Measurements from ENCODE around the gene ZNF444. TPM values are rescaled to one million over a fixed set of nuclear protein-coding genes. Genes with fewer than 3 reads are reported as not detected.

Gene ZNF444
- total RNA-seq, 1 experiment from 2014 or later, result 31.7 TPM

DNA sequence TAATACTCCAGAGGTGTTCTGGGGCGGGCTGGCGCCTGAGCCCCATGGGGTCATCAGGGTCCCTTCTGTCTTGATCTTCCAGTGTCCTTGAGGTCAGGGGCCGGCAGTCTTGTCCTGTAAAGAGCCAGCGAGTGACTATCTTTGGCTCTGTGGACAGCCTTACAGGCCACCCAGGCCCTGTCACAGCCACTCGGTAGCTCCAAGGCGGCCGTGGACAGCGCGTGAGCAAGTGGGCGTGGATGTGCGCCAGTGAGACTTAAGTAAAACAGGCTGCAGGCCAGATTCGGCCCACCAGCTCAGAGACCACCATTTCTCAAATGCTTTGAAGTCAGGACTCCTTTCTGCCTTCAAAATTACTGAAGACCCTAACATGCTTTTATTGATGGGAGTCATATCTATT is 3.7 kb downstream of the ZNF444 start:
- BruUV-seq (replicated peaks), result no TSS peak
- Histone ChIP-seq H3K36me3 (ENCODE audit: control insufficient read depth in 1 of 2, insufficient read depth in 2 of 2, low read length in 2 of 2) (no peaks in the 10 kb centered on the region), H2AFZ (ENCODE audit: low read depth, low read length, poor library complexity, severe bottlenecking) (no peak overlapping the region), H3K9me3 (ENCODE audit: control insufficient read depth in 1 of 2, insufficient read depth in 1 of 2, low read depth in 1 of 2, low read length in 2 of 2) (no peaks in the 10 kb centered on the region), H3K4me1 (ENCODE audit: control insufficient read depth in 1 of 2, insufficient read depth in 2 of 2, low read length in 2 of 2) (peaks cover 4 to 10% of the 10 kb centered on the region in 2 experiments), H3K9me2 (ENCODE audit: insufficient read depth) (no peaks in the 10 kb centered on the region), H3K4me2 (ENCODE audit: low read length) (no peak overlapping the region), H4K20me1 (ENCODE audit: insufficient read depth) (no peaks in the 10 kb centered on the region), H3K27ac (ENCODE audit: low read depth, low read length) (no peak overlapping the region), H3K79me2 (ENCODE audit: insufficient read depth, low read length) (no peaks in the 10 kb centered on the region; the same call in 1 of the 2 replicates), H3K27me3 (ENCODE audit: insufficient read depth, low read length) (no peaks in the 10 kb centered on the region), H3K4me3 (replicated peaks in 1 of 2; ENCODE audit: low read depth in 1 of 2, low read length in 2 of 2) (no peak overlapping the region), H3K9ac (ENCODE audit: low read length) (no peak overlapping the region)
- intact Hi-C loops (cut with micrococcal nuclease), result no loop called here
- no peak for ATAC-seq
- ChIA-PET POLR2A (no interaction called here), RAD21 (ENCODE audit: low non-redundant PET in 1 of 2, low total read pairs in 2 of 2, uncharacterized antibody in 2 of 2, unreplicated experiment in 2 of 2) (no interaction called here), CTCF (no interaction called here)
- DNase-seq (ENCODE audit: low read depth, low spot score), result no peak
- TF ChIP-seq, protein P1, sequence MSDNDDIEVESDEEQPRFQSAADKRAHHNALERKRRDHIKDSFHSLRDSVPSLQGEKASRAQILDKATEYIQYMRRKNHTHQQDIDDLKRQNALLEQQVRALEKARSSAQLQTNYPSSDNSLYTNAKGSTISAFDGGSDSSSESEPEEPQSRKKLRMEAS (IDR thresholded peaks at IDR 0.05), result no peak
- no peak for TF ChIP-seq EZH2phosphoT487 (IDR thresholded peaks at IDR 0.05; ENCODE audit: borderline replicate concordance)
- TF ChIP-seq YY1 (IDR thresholded peaks at IDR 0.05; ENCODE audit: extremely low read depth, insufficient replicate concordance, low read depth, low read length), result no peak
- TF ChIP-seq EGR1 (IDR thresholded peaks at IDR 0.05; ENCODE audit: low read depth), result no peak
- TF ChIP-seq, protein P2, sequence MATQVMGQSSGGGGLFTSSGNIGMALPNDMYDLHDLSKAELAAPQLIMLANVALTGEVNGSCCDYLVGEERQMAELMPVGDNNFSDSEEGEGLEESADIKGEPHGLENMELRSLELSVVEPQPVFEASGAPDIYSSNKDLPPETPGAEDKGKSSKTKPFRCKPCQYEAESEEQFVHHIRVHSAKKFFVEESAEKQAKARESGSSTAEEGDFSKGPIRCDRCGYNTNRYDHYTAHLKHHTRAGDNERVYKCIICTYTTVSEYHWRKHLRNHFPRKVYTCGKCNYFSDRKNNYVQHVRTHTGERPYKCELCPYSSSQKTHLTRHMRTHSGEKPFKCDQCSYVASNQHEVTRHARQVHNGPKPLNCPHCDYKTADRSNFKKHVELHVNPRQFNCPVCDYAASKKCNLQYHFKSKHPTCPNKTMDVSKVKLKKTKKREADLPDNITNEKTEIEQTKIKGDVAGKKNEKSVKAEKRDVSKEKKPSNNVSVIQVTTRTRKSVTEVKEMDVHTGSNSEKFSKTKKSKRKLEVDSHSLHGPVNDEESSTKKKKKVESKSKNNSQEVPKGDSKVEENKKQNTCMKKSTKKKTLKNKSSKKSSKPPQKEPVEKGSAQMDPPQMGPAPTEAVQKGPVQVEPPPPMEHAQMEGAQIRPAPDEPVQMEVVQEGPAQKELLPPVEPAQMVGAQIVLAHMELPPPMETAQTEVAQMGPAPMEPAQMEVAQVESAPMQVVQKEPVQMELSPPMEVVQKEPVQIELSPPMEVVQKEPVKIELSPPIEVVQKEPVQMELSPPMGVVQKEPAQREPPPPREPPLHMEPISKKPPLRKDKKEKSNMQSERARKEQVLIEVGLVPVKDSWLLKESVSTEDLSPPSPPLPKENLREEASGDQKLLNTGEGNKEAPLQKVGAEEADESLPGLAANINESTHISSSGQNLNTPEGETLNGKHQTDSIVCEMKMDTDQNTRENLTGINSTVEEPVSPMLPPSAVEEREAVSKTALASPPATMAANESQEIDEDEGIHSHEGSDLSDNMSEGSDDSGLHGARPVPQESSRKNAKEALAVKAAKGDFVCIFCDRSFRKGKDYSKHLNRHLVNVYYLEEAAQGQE (IDR thresholded peaks at IDR 0.05; ENCODE audit: low read depth), result no peak
- TF ChIP-seq JUND (IDR thresholded peaks at IDR 0.05), result no peak
- no peak for TF ChIP-seq ZFX (IDR thresholded peaks at IDR 0.05)
- no peak for TF ChIP-seq RAD21 (IDR thresholded peaks at IDR 0.05; ENCODE audit: low read depth)
- TF ChIP-seq, protein P3, sequence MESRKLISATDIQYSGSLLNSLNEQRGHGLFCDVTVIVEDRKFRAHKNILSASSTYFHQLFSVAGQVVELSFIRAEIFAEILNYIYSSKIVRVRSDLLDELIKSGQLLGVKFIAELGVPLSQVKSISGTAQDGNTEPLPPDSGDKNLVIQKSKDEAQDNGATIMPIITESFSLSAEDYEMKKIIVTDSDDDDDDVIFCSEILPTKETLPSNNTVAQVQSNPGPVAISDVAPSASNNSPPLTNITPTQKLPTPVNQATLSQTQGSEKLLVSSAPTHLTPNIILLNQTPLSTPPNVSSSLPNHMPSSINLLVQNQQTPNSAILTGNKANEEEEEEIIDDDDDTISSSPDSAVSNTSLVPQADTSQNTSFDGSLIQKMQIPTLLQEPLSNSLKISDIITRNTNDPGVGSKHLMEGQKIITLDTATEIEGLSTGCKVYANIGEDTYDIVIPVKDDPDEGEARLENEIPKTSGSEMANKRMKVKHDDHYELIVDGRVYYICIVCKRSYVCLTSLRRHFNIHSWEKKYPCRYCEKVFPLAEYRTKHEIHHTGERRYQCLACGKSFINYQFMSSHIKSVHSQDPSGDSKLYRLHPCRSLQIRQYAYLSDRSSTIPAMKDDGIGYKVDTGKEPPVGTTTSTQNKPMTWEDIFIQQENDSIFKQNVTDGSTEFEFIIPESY (IDR thresholded peaks at IDR 0.05; ENCODE audit: extremely low read depth, insufficient replicate concordance, low read length), result no peak
- no peak for TF ChIP-seq POLR2A (IDR thresholded peaks at IDR 0.05; ENCODE audit: borderline replicate concordance, extremely low read depth, insufficient read depth, insufficient read length)
- TF ChIP-seq, protein P4, sequence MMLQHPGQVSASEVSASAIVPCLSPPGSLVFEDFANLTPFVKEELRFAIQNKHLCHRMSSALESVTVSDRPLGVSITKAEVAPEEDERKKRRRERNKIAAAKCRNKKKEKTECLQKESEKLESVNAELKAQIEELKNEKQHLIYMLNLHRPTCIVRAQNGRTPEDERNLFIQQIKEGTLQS (IDR thresholded peaks at IDR 0.05), result no peak
- no peak for TF ChIP-seq SRF (IDR thresholded peaks at IDR 0.05; ENCODE audit: low read depth)
- no peak for TF ChIP-seq POLR2AphosphoS5 (IDR thresholded peaks at IDR 0.05; ENCODE audit: low read depth, low read length)
- no peak for TF ChIP-seq CEBPB (IDR thresholded peaks at IDR 0.05; ENCODE audit: low read depth)
- no peak for TF ChIP-seq FOSL1 (IDR thresholded peaks at IDR 0.05; ENCODE audit: low read depth)
- TF ChIP-seq CBX3 (IDR thresholded peaks at IDR 0.05; ENCODE audit: low read depth), result no peak
- no peak for TF ChIP-seq ELF1 (IDR thresholded peaks at IDR 0.05; ENCODE audit: borderline replicate concordance, low read depth)
- no peak for TF ChIP-seq SIN3A (IDR thresholded peaks at IDR 0.05; ENCODE audit: low read depth)
